A549 (cell line): ENCODE results near the gene TXNL4B. TPM values are rescaled to one million over a fixed set of nuclear protein-coding genes. Genes with fewer than 3 reads are reported as not detected.
"Not testable (repeated sequence)": the region's sequence is repeated elsewhere in the genome, so short reads cannot be mapped to it uniquely, and the experiment has no call there.

ENCODE experiments used
- ATAC-seq, 2 experiments: fragments of 200-7000 bp in 1 of 2; fragments of >200 bp in 1 of 2; cut with Nextera tagmentation in 1 of 2; cut with Tn5 transposase in 1 of 2; 3 replicates each; pipeline versions ENCODE4 v1.8.0 to v1.9.1; 2018 to 2020; ENCODE audit warnings: mild to moderate bottlenecking in 1 of 2, moderate library complexity in 1 of 2
- CTCF ChIA-PET: fragments of 300-600 bp; sonication (Branson Sonifier 250); formaldehyde crosslinking; extraction: SDS; loops from one replicate; lab custom pipeline; 2021; ENCODE audit warnings: antibody characterized with exemption, inconsistent platforms; lab: Yijun Ruan, JAX
- POLR2A ChIA-PET: fragments of 350-600 bp; formaldehyde crosslinking; extraction: SDS; loops from one replicate; lab custom pipeline; 2021; ENCODE audit warnings: antibody characterized with exemption, inconsistent platforms; lab: Yijun Ruan, JAX
- DNase-seq, 2 experiments: peaks; one replicate each; pipeline versions ENCODE4 v3.0.0 to v3.0.0-alpha.2; 2011 to 2016; ENCODE audit warnings: low read depth in 1 of 2, low spot score in 1 of 2
- FAIRE-seq: peaks from 2 replicates; lab custom pipeline; 2011; peaks lifted over from hg19 to GRCh38; lab: Jason Lieb, UNC
- H3K27ac ChIP-seq, 2 experiments: fragments of >200 bp; sonication (Bioruptor Twin); formaldehyde crosslinking; 3 replicates each; pipeline ENCODE4 v1.5.1; 2016 to 2017
- H3K4me1 ChIP-seq: fragments of >200 bp; sonication (Bioruptor Twin); formaldehyde crosslinking; 3 replicates; pipeline ENCODE4 v1.6.1; 2016
- H3K4me2 ChIP-seq: fragments of >200 bp; sonication (Bioruptor Twin); formaldehyde crosslinking; 3 replicates; pipeline ENCODE4 v1.6.1; 2016
- H3K4me3 ChIP-seq: fragments of >200 bp; sonication (Bioruptor Twin); formaldehyde crosslinking; 3 replicates; pipeline ENCODE4 v1.5.1; 2016
- H3K9me3 ChIP-seq: fragments of >200 bp; sonication (Bioruptor Twin); formaldehyde crosslinking; 3 replicates; pipeline ENCODE4 v1.6.1; 2016
- BHLHE40 ChIP-seq: IDR thresholded peaks from 2 replicates; pipeline ENCODE4 v1.6.1; 2012; ENCODE audit warnings: low read depth, low read length, inconsistent platforms
- CHD2 ChIP-seq: fragments of 150-350 bp; IDR thresholded peaks from 2 replicates; pipeline ENCODE4 v1.6.1; 2014; ENCODE audit warnings: low read length; ENCODE audit not compliant: partially characterized antibody
- CTCF ChIP-seq: fragments of >200 bp; sonication (Bioruptor Twin); formaldehyde crosslinking; IDR thresholded peaks from 3 replicates; pipeline ENCODE4 v1.5.1; 2016
- EHMT2 ChIP-seq: fragments of 200-600 bp; sonication (generic); IDR thresholded peaks from 2 replicates; pipeline ENCODE4 v1.6.1; 2016; ENCODE audit warnings: antibody characterized with exemption, low read depth, mild to moderate bottlenecking, moderate library complexity
- ELK1 ChIP-seq: fragments of 150-350 bp; IDR thresholded peaks from 2 replicates; pipeline ENCODE4 v1.6.1; 2014; ENCODE audit warnings: low read depth, mild to moderate bottlenecking, low read length
- EP300 ChIP-seq, 2 experiments: fragments of >200 bp; sonication (Bioruptor Twin); formaldehyde crosslinking; IDR thresholded peaks; 2 replicates in 1 of 2; 3 replicates in 1 of 2; pipeline ENCODE4 v1.6.1; 2016 to 2017
- HDAC2 ChIP-seq: fragments of 200-600 bp; sonication (generic); IDR thresholded peaks from 2 replicates; pipeline ENCODE4 v1.6.1; 2016
- HEYL ChIP-seq: fragments of 250-450 bp; sonication (Bioruptor Pico); IDR thresholded peaks from 2 replicates; pipeline ENCODE4 v1.8.0; 2021; ENCODE audit warnings: mild to moderate bottlenecking, moderate library complexity
- HOXB5 ChIP-seq: fragments of 250-450 bp; sonication (Bioruptor Pico); IDR thresholded peaks from 2 replicates; pipeline ENCODE4 v1.5.0; 2020; ENCODE audit warnings: mild to moderate bottlenecking, moderate library complexity
- KDM1A ChIP-seq: fragments of 200-600 bp; sonication (generic); IDR thresholded peaks from 2 replicates; pipeline ENCODE4 v1.6.1; 2016; ENCODE audit warnings: low read depth, mild to moderate bottlenecking
- RCOR1 ChIP-seq: fragments of 150-350 bp; IDR thresholded peaks from 2 replicates; pipeline ENCODE4 v1.6.1; 2014; ENCODE audit warnings: antibody characterized with exemption, low read length, low read depth
- RNF2 ChIP-seq: fragments of 200-600 bp; sonication (generic); IDR thresholded peaks from 2 replicates; pipeline ENCODE4 v1.6.1; 2016; ENCODE audit warnings: low read depth, mild to moderate bottlenecking, antibody characterized with exemption, moderate library complexity, borderline replicate concordance
- SMC3 ChIP-seq: fragments of >200 bp; sonication (Bioruptor Twin); formaldehyde crosslinking; IDR thresholded peaks from 3 replicates; pipeline ENCODE4 v1.6.1; 2018; ENCODE audit warnings: inconsistent platforms
- ZC3H11A ChIP-seq: fragments of 450-650 bp; IDR thresholded peaks from 2 replicates; pipeline ENCODE4 v1.6.1; 2014; ENCODE audit warnings: antibody characterized with exemption, mild to moderate bottlenecking
- ZSCAN20 ChIP-seq: fragments of 250-450 bp; sonication (Bioruptor Pico); IDR thresholded peaks from 2 replicates; pipeline ENCODE4 v1.8.0; 2022; ENCODE audit warnings: mild to moderate bottlenecking, moderate library complexity
- WGBS: methylation state at CpG from one replicate; pipeline ENCODE4 v1.1.6; 2017; ENCODE audit errors: missing lambda C conversion rate; 5-methylcytosine and 5-hydroxymethylcytosine counted together
- polyA plus RNA-seq, 4 experiments: library from polyadenylated mRNA; depleted of rRNA in 3 of 4; stranded (reverse); fragments of >200 nt; fragmentation: RNase III in 1 of 4; extraction: RNeasy Plus Mini Kit Qiagen cat#74134 plus additional on column Dnase treatment in 1 of 4; gene quantifications; 2 replicates in 3 of 4; 3 replicates in 1 of 4; pipeline ENCODE4 v1.2.3, GENCODE V29; 2011 to 2017

The TXNL4B gene
- polyA plus RNA-seq, 2 of the 4 experiments (the other 2 are of a cell fraction): 16.4 to 32.7 TPM

- CTCF ChIA-PET: interaction anchor here (0.8 to 4.5 kb wide), 4 partner anchors 8 to 19 kb away, joined by 3 to 21 read pairs (median 4); no protein-coding TSS in a partner anchor
- Histone ChIP-seq H3K4me2 (no peak overlapping the region), H3K27ac (no peak overlapping the region), H3K4me1 (peaks cover 7% of the 10 kb centered on the region; the same call in 1 of the 3 replicates), H3K4me3 (no peak overlapping the region), H3K9me3 (peaks cover 11% of the 10 kb centered on the region; the same call in 2 of the 3 replicates)
- DNase-seq: no peak
- no peak for TF ChIP-seq CTCF
- TF ChIP-seq BHLHE40: no peak
- TF ChIP-seq HOXB5: no peak
- TF ChIP-seq ELK1: no peak
- TF ChIP-seq CHD2: no peak
- TF ChIP-seq EP300 (IDR thresholded peaks at IDR 0.05): no peak
- TF ChIP-seq HEYL (CRISPR knock-in tag): no peak
- no peak for TF ChIP-seq RCOR1
- ATAC-seq: no peak
- FAIRE-seq: no peak
- POLR2A ChIA-PET: no interaction called here
- WGBS: 44% methylated on average over 3 of the region's 3 CpGs
These were observed 9.5 kb downstream of the TXNL4B start for GRCh38 chr16:72083778-72084404.

- DNase-seq, POLR2A ChIA-PET, H3K4me2 ChIP-seq, H3K9me3 ChIP-seq, ATAC-seq, FAIRE-seq, H3K27ac ChIP-seq, H3K4me3 ChIP-seq, H3K4me1 ChIP-seq: not testable (repeated sequence)
- WGBS: 90% methylated on average over 3 of the region's 5 CpGs
- CTCF ChIA-PET: interaction anchor here (0.9 to 2.8 kb wide), 3 partner anchors 10 to 23 kb away, joined by 3 to 12 read pairs (median 4); partner anchors contain the start of gene TXNL4B
These were observed 16.3 kb downstream of the TXNL4B start for GRCh38 chr16:72076991-72077706.

- H3K9me3 ChIP-seq, FAIRE-seq, DNase-seq, H3K4me1 ChIP-seq, H3K27ac ChIP-seq, H3K4me3 ChIP-seq, ATAC-seq, POLR2A ChIA-PET, H3K4me2 ChIP-seq: not testable (repeated sequence)
- CTCF ChIA-PET: interaction anchor here (0.6 to 1.1 kb wide), 2 partner anchors 8 to 1830 kb away, joined by 3 to 6 read pairs; no protein-coding TSS in a partner anchor
- WGBS: 63% methylated on average over 3 of the region's 6 CpGs
These were observed 18.4 kb downstream of the TXNL4B start for GRCh38 chr16:72075067-72075466.

GRCh38 chr16:72073560-72074230 lies 19.7 kb downstream of the TXNL4B start:
- CTCF ChIA-PET: interaction anchor here (0.5 to 3.7 kb wide), 3 partner anchors 10 to 1822 kb away, joined by 3 to 14 read pairs (median 3); partner anchors contain the start of gene HPR
- 72% methylated on average over 8 of the region's 8 CpGs for WGBS
- H3K9me3 ChIP-seq: no peaks in the 10 kb centered on the region
- DNase-seq (no peak), FAIRE-seq (no peak), ATAC-seq (no peak)
- H3K27ac ChIP-seq: no peak overlapping the region
- TF ChIP-seq ZSCAN20 (no peak), CHD2 (no peak), HDAC2 (no peak), ZC3H11A (no peak), SMC3 (no peak), HEYL (CRISPR knock-in tag) (no peak), EHMT2 (no peak), KDM1A (no peak), RNF2 (no peak)
- POLR2A ChIA-PET: interaction anchor here (1.0 kb wide), 1 partner anchor 20 kb away, joined by 3 read pairs; the partner anchor contains the start of genes DHX38 and TXNL4B
- H3K4me1 ChIP-seq: no peaks in the 10 kb centered on the region
- H3K4me2 ChIP-seq: no peak overlapping the region
- H3K4me3 ChIP-seq: no peak overlapping the region
